Breast epithelium (tissue), 3 donors: ENCODE data around the gene HMCES.

Experiments used
- POLR2A ChIP-seq: fragments of 450-650 bp; IDR thresholded peaks from one replicate; pipeline ENCODE4 v1.6.1; 2016; ENCODE audit warnings: antibody characterized with exemption, mild to moderate bottlenecking, moderate library complexity
- POLR2AphosphoS5 ChIP-seq, 3 donors: sonication (generic); formaldehyde crosslinking; IDR thresholded peaks; one replicate each; pipeline ENCODE4 v1.6.1; 2017; ENCODE audit warnings: antibody characterized with exemption in 3 of 3

- no peak for TF ChIP-seq POLR2A
- TF ChIP-seq POLR2AphosphoS5 (IDR thresholded peaks at IDR 0.05): no peak
These were observed 26.2 kb downstream of the HMCES start for GRCh38 chr3:129304962-129305222.
